Stimulated activated naive CD8-positive, alpha-beta T cell treated with anti-CD3 and anti-CD28 coated beads, Interleukin-15, Interleukin-2, amounts not matched to agents 100 U/mL and 50 U/mL, for 24 hours (primary cell): ENCODE results near the gene ZBTB16.

Source experiments
- ATAC-seq: fragments of 150-1000 bp; cut with Tn5 transposase; one replicate; pipeline ENCODE4 v1.10.0; 2021
- DNase-seq: peaks from one replicate; pipeline ENCODE4 v3.0.0; 2021

Gene ZBTB16

GRCh38 chr11:114167771-114168448 is 108.4 kb downstream of the ZBTB16 start:
- no peak for DNase-seq
- ATAC-seq = no peak

DNA sequence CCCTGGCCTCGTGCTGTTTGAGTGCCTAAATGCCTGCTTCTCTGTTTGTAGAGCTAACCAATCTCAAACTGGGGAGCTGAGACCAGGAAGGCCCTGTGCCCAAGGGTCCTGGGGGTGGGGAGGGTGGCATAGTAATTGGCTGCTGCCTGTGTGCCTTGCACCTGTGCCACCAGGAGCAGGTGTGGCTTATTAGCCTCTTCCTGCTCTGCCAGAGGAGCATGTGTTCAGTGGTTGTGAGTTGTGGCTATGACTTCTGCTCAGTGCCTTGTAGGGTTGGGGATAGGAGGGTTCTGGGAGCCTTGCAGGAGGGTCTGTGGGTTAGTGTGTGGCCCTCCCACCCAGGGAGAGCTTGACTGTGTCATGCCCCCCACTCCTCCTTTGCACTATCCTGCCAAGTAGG is 109.2 kb downstream of the ZBTB16 start:
- DNase-seq (no peak), ATAC-seq (no peak)

DNA sequence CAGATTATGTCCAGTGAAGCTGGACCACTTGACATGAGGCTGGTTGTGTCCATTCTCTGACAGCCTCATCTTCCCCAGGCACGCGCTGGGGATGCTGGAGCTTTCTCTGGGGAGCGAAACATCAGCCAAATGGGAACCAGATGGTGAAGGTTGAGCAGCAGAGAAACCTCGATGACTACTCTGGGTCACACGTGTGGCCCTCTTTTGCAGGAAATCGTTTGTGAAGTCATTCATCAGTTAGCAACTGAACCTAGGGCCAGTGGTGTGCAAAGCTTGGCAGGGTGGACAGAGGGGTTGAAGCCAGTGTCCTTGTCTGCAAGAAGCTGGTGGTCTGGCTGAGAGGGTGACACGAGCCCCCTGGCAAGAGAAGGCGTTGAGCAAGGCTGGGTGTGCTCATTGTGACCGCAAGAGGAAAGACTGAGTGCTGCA is 109.8 kb downstream of the ZBTB16 start:
- no peak for DNase-seq
- no peak for ATAC-seq

DNA sequence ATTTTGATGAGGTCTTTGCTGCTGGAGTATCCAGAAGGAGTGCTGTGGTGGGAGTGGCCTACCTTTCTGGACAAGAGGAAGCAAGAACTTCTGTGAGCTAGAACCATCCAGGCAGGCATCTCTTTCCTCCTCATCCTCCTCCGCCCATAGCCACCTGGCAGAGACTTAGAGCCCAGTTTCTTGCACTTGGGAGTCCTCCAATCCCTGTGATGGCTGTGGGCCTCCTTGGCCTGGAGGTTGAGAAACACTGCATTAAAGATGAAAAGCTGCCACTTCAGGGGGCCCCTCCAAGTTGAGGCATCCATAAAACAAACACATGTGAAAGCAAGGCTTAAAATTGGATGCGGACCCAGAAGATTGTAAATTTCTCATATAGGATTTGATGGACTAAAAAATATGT is 110.3 kb downstream of the ZBTB16 start:
- ATAC-seq (no peak), DNase-seq (no peak)

DNA sequence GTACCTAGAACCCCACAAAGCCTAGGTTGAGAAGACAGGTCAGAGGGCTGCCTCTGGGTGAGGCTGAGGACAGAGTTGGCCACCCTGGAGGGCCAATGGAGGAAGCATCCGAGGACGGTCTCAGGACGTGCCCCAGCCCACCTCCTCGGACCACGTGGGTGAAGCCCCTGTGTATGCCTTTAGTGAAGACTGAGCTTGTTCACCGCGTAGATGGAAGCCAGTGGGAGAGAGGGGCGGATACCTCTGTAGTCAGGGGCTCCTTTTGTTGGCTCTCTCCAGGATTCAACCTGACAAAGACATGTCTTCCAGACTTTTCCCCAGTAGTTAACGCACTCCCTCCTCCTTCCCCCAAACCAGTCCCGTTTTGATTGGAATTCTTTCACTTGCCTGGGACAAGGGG is 110.7 kb downstream of the ZBTB16 start:
- no peak for DNase-seq

DNA sequence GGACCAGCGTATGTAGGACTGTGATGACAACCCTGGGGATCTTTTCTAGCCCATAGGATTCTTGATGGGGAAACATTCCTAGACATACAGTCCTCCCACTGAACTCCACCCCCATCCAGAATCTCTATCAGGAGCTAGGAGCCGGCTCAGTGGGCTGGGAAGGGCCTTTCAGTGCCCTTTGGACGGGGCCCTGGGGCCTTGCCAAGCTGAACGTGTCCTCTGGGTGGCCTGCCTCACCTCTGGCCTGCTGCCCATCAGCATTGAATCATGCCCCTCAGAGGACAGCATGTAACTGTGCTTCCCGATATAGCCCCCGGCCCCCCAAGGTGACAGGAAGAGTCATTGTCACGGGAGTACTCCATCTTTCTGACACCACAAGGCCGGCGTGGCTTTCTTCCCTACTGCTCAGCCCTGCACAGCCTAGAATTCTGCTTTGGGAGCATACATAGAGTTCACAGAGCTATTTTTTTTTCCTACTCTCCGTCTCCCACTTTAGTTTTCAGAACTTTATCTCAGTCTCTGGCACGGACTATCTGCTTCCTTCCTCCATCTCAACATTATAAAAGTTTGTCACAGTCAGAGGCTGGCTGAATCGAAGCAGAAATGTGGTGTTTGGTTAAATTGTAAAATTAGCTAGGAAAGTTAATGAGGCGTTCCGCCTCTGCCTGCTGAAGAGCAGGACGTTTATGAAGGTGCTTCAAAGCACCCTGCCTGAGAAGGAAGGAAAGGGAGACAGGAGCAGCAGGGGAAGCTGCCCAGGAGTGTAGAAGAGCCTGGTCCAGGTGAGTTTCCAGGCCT is 111.9 kb downstream of the ZBTB16 start:
- DNase-seq (no peak), ATAC-seq (no peak)

More for the DNA sequence above, 110.7 kb downstream of the ZBTB16 start:
- ATAC-seq = no peak

DNA sequence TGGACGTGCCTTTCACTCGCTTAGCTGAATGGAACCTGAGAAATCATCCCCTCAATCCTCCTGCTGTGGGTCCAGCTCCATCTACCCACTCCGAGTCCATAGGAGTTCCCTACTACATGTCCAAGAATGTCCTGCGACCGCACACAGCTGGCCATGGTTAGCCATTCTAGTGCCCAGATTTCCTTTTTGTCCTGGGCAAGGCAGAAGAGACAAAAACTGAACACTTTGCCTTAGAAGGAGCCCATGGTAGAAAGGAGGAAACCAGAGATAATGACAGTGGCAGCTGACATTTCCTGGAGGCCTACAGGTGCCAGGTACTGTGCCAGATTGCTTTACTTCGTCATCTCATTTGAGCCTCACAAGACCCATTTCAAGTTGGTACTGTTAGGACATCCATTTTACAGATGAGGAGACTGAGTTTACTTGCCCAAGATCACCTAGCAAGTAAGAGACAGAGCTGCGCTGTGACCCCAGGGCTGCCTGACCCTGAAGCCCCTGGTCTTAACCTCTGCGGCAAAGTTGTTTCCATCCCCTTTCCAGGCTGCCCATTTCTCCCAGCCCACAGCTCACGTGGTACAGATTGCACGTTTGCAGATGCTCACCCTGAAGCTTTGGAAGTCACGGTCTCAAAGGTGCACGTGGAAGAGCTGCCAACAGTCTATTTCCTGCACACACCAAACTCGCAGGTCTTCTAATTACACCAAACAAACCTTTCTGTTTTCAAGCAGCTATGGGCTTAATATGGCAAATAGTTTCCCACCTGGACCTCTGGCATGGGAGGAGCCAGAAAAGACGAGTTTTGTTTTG is 112.7 kb downstream of the ZBTB16 start:
- no peak for ATAC-seq
- no peak for DNase-seq

GRCh38 chr11:114172871-114173444 is 113.4 kb downstream of the ZBTB16 start:
- ATAC-seq = peak; percentile 46
- no peak for DNase-seq

- DNase-seq = no peak
- no peak for ATAC-seq
Observed at GRCh38 chr11:114173843-114174242, 114.3 kb downstream of the ZBTB16 start.

GRCh38 chr11:114174712-114175495 is 115.4 kb downstream of the ZBTB16 start:
- DNase-seq (no peak), ATAC-seq (no peak)

GRCh38 chr11:114175706-114176105 is 116.2 kb downstream of the ZBTB16 start:
- ATAC-seq (no peak), DNase-seq (no peak)

DNA sequence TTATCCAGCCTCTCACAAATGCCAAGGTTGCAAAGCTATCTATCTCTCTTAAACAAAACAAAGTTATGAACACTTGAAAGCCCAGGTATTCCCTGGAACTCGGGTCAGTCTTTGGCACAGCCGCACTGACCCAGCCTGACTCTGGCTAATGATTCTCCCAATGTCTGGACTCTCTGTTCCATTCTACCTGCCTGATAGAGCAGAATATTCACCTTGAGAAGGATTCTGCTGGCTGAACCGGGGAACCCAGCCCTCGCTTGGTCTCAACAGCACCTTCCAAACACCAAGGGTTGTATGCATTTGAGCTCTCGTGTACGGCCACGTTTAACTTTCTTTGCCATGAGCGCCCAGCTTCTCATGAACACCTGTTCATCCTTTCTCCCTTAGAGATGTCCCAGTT is 116.8 kb downstream of the ZBTB16 start:
- DNase-seq (no peak), ATAC-seq (no peak)

- DNase-seq = no peak
Observed at GRCh38 chr11:114178656-114179055, 119.1 kb downstream of the ZBTB16 start.

DNA sequence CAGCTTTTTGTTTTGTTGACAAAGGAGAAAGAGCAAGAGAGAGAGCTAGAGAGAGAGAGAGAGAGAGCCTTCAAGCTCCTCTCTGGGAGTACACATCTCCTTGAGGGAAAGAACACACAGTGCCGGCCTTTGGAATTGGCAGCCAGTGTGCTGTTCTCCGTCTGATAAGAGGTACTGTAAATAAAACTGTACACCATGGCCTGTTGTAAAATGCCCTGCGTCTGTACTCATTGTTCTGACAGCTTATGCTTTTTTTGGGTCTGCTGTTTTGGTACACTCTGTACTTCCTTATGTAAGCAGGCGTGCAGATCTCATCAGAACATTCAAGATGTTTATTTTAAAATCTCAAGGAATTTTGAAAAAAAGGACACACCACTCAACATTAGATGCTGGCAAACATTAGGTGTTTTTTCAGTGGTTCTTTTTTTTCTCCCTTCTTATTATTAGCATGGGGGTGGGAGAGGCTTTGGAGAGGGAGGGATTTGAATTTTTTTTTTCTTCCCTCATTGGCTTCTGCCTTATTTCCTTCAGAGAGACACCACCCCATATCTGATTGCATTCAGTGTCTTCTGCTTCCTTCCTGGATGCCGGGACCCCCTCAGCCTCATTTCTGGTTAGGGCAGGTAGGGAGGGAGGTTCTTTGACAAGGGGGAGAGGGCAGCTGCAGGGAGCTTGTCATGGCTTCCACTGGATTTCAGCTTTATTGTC is 119.9 kb downstream of the ZBTB16 start:
- no peak for DNase-seq
- no peak for ATAC-seq

More at GRCh38 chr11:114178656-114179055, 119.1 kb downstream of the ZBTB16 start:
- no peak for ATAC-seq

DNA sequence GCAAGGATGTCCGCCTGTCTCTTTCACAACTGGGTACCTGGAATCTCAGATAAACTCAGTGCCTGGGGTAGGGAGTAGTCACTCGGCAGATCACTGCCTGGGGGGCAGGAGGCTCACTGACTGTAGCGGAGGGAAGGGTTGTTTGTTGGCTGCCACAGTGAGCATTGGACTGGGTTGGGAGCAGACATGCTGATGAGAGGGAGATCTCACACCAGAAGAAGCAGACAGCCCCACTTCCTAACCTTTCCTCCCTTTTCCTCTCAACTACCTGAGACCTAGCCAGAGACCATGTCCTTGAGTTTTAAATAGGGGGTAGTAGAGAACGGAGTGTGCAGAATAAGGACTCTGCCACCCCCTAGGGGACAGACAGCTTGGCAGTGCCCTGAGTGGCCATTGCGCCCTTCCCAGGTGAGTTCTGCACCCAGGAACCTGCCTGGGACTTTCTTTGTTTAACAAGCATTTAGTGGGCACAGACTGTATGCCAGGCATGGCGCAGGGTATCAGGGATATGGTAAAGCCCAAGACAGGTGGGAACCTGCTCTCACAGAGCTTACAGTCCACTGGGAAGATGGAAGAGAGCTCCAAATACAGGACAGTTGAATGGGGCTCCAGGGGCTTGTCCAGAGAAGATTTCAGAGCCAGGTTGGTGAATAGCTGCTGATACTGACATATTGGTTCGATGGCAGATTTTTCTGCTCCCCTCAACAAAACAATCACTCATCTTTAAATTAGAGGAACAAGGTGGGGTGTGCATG is 121.0 kb downstream of the ZBTB16 start:
- ATAC-seq (peak; percentile 42), DNase-seq (no peak)

- ATAC-seq (no peak), DNase-seq (no peak)
Observed at GRCh38 chr11:114181195-114181594, 121.7 kb downstream of the ZBTB16 start.

DNA sequence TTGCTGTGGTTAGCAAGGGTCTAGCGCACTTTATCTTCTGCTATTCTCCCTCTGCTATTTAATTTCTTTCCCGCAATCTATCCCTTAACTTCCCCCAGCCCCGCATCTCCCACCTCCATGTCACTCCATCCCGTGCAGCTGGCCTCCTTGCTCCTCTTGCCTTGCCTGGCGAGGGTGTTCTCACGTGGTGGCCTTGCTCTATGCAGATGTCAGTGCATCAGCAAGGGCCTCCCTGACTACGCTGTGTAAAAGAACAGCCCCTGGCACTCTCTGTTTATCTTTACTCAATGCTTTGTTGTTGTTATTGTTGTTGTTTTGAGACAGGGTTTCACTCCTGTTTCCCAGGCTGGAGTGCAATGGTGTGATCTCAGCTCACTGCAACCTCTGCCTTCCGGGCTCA is 122.2 kb downstream of the ZBTB16 start:
- ATAC-seq (no peak), DNase-seq (no peak)

- DNase-seq (no peak), ATAC-seq (no peak)
Observed at GRCh38 chr11:114182471-114183043, 123.0 kb downstream of the ZBTB16 start.

DNA sequence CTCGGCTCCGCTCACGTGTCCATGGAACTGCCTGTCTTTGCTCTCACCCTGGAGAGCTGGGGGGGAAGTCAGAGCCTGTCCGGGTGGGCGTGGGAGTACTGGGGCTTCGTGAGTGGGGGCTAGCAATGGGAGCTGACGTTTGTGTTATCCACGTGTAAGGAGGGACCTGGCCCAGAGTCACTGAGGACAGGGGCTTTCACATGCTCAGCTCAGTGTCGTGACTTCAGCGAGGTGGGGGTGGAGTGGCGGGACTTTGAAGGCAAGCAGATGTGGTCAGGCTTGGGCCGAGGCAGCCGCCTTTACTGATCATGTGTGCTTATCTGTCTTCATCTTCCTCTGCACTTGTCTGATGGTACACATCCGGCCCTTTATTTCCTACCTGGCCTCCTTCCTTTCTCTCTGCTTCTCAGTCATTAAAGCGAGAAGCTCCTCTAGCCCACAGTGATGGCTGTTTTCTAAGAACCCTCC is 123.6 kb downstream of the ZBTB16 start:
- peak; percentile 61 for DNase-seq
- peak; percentile 76 for ATAC-seq

DNA sequence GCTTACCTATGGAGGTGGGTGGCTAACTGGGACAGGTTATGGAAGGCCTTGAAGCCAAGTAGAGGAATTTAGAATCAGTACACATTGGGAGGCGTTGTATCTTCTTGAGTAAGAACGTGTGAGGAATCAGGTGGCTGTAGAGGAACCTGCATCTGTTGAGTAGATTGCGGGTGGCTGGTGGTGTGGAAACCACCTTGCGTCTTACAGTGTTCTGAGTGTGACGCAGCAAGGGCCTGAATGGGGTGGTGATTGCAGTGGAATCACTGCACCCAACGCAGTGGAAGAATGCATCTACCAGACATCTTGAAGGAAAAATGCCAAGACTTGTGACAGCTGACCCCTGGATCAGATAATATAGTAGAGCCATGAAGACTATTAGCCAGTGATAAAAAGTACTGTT is 125.9 kb downstream of the ZBTB16 start:
- no peak for DNase-seq
- ATAC-seq = no peak
